Epithelial cell of prostate (primary cell): Measurements from ENCODE around the gene CNTN3.

Experiments
- DNase-seq: peaks from one replicate; pipeline ENCODE4 v3.0.0-alpha.2; 2011; ENCODE audit warnings: low read depth, low spot score
- H3K27ac ChIP-seq: fragments of 450-650 bp; 2 replicates; pipeline ENCODE4 v1.5.1; 2017; ENCODE audit warnings: mild to moderate bottlenecking

CNTN3 gene

GRCh38 chr3:74613521-74614106 lies 845 bp downstream of the CNTN3 start:
- peak overlapping the region; percentile 24 for H3K27ac ChIP-seq
- no peak for DNase-seq

- H3K27ac ChIP-seq: peak overlapping the region; percentile 24
- DNase-seq: peak; percentile 36
Observed at GRCh38 chr3:74613060-74613459, 1.4 kb downstream of the CNTN3 start.

- no peak overlapping the region for H3K27ac ChIP-seq
- DNase-seq: no peak
Observed at GRCh38 chr3:74611206-74611605, 3.3 kb downstream of the CNTN3 start.

GRCh38 chr3:74607803-74608202 lies 6.7 kb downstream of the CNTN3 start:
- DNase-seq: no peak
- H3K27ac ChIP-seq: no peak overlapping the region

GRCh38 chr3:74606996-74607395 lies 7.5 kb downstream of the CNTN3 start:
- no peak for DNase-seq
- H3K27ac ChIP-seq: no peak overlapping the region

DNA sequence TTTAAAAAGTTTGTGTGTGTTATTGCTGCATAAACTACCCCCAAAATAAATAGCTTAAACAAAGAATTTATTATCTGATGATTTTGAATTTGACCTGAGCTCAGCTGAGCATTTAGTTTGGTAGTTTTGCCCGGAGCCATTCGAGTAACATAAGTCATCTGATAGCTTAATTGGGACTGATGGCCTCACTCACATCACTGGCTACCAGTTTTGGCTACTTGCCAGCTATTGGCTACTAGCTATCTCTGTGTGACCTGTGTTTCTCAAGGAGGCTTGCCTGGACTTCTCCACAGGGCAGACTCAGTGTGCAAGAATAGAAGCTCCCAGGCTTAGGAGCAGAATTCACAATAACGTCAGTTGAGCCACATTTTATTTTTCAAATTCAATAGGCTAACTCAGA lies 9.0 kb downstream of the CNTN3 start:
- no peak for DNase-seq
- no peak overlapping the region for H3K27ac ChIP-seq

DNA sequence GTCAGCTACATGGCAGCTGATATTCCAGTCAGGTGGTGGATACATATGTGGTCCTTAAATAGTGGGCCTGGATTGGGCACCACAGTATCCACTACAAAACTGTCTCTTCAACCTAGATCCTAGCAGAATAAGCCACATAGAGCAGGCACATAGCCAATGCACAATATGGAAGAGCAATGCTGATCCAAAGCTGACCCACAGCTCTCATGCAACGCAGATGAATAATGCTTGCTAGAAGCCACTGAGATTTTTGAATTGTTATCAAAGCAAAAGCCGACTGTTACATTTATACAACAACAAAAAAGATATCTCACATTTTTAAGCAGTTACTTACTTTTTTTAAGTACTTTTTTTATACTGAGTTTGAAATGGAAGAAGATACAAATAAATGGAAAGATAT lies 11.2 kb downstream of the CNTN3 start:
- DNase-seq: no peak
- no peak overlapping the region for H3K27ac ChIP-seq

DNA sequence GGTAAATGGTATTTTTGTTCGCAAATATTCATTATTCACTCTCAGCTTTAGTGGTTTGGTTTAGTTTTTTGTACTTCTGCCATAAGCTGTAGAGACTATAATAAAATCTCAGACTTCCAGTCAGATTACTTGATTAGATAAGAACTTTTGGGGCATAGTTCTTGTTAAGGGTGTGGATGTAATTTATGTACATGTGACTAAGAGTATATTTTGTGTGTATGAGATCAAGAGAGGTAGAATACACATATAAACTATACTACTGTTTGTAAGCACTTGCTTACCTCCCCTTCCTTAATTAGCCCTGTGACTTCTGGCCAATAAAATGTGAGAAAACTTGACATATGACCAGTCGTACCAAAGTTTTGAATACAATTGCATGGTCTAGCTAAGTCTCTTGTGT lies 12.0 kb downstream of the CNTN3 start:
- no peak for DNase-seq
- H3K27ac ChIP-seq: no peak overlapping the region

DNA sequence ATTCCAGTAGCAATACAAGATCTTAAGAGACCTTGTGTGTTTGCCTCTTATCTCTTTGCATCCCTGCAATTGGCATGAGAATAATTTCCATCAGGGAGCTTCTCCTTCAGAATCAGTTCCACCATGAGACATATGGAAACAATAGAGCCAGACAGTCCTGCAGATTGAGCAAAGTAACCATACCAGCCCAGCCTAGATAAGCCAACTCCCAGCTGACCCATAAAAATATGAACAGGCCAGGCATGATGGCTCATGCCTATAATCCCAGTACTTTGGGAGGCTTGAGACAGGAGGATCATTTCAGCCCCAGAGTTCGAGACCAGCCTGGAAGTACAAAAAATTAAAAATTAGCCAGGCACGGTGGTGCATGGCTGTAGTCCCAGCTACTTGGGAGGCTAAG lies 12.7 kb downstream of the CNTN3 start:
- no peak overlapping the region for H3K27ac ChIP-seq
- DNase-seq: no peak

GRCh38 chr3:74599564-74599963 lies 14.9 kb downstream of the CNTN3 start:
- peak overlapping the region; percentile 66 for H3K27ac ChIP-seq
- DNase-seq: peak; percentile 66

GRCh38 chr3:74593152-74593551 lies 21.3 kb downstream of the CNTN3 start:
- no peak overlapping the region for H3K27ac ChIP-seq
- DNase-seq: no peak

DNA sequence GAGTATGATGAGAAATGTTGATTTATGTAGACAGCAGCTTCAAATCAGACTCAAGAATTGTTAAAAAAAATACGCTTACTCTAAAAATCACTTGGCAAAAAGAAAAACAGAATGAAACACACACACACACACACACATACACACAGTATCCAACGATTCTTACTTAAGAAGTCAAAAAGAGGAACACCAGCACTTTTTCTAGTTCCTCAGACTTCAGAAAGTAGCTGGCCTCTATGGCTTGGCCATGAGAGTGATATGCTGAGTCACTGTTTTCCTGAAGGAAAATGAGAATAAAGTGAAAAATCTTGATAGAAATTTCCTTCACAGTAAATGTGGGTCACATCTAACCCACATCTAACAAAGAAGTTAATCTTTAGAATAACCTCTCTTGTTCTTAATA lies 22.1 kb downstream of the CNTN3 start:
- DNase-seq: no peak
- H3K27ac ChIP-seq: no peak overlapping the region

- no peak for DNase-seq
- H3K27ac ChIP-seq: no peak overlapping the region
Observed at GRCh38 chr3:74591946-74592345, 22.5 kb downstream of the CNTN3 start.

- H3K27ac ChIP-seq: no peak overlapping the region
- DNase-seq: no peak
Observed at GRCh38 chr3:74591342-74591741, 23.1 kb downstream of the CNTN3 start.

- H3K27ac ChIP-seq: no peak overlapping the region
- no peak for DNase-seq
Observed at GRCh38 chr3:74590620-74591262, 23.7 kb downstream of the CNTN3 start.

DNA sequence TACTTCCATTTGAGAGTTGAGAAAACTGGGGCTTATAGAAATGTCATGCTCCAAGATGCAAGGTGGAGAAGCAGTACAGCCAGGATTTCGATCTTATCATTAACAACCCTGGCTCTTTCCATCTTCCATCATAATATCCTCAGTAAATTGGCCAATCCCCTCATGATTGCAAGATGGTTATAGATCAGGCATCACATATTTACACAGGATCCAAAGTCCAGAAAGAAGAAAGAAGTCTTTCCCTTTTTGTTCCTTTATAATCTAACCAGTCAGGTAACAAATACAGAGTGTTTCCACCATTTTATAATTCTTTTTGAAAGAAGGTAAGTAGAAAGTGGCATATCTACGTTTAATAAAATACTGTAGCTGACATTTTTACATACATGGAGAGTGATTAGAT lies 29.7 kb downstream of the CNTN3 start:
- no peak for DNase-seq
- no peak overlapping the region for H3K27ac ChIP-seq

- DNase-seq: no peak
Observed at GRCh38 chr3:74582982-74583381, 31.5 kb downstream of the CNTN3 start.

GRCh38 chr3:74575857-74576256 lies 38.6 kb downstream of the CNTN3 start:
- H3K27ac ChIP-seq: no peak overlapping the region
- no peak for DNase-seq

More at GRCh38 chr3:74582982-74583381, 31.5 kb downstream of the CNTN3 start:
- no peak overlapping the region for H3K27ac ChIP-seq

- no peak overlapping the region for H3K27ac ChIP-seq
- DNase-seq: no peak
Observed at GRCh38 chr3:74571118-74571517, 43.3 kb downstream of the CNTN3 start.
